IPS-NIHi11 (cell line): ENCODE data around the gene FRRS1.
"Not testable (repeated sequence)": the region's sequence is repeated elsewhere in the genome, so short reads cannot be mapped to it uniquely, and the experiment has no call there.

Experiments
- DNase-seq: peaks from one replicate; pipeline ENCODE4 v3.0.0; 2012; ENCODE audit warnings: mixed read lengths, low spot score

FRRS1 gene

DNA sequence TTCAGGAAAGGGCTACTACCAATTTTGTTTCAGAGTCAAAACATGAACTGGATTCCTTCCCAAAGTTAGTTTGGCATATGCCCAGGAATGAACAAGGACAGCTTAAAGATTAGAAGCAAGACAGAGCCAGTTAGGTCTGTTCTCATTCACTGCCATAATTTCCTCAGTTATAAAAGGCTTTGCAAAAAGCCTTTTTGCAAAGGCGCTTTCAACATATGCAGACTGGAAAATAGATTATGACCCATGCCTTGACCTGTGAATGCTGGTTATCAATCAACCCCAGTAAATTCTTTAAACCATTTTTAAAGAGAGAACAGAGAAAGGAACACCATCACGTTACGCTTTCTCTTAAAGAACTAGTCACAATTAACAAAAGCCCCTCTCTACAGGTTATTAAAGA, 1.7 kb upstream of the FRRS1 start:
- DNase-seq, result no peak

DNA sequence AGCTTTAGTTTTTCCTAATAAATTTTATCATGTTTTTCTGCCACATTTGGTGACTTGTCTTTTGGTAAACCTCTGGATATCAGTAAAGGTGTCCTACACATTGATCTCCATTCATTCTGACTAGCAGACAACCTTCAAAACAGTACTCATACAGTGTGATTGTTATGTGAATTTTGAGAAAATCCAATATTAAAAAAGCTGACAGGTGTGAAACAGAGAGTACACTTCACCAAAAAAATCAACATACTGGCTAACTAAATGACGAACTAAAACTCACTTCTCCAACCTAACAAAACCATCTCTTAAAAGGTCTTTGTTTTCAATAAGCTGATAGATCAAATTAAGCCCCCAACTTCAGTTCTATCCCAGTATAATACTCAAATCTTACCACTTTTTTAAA, 1.5 kb downstream of the FRRS1 start:
- DNase-seq, result no peak

DNA sequence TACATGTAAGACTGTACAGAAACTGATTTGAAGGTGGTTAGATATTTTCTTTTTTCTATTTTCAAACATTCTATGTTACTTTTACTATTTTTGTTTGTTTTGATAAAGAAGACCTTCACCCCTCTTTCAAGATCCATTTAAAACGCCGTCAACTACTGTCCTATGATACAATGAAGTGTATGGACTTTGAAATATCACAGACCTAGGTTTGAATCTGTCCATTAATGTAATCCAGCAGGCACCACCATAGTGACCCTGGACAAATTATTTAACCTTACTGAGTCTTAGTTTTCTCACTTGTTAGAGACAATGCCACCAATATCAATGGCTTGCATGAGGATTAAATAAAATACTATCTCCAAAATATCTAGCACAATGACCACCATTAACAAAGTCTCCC, 2.0 kb downstream of the FRRS1 start:
- DNase-seq, result no peak

DNA sequence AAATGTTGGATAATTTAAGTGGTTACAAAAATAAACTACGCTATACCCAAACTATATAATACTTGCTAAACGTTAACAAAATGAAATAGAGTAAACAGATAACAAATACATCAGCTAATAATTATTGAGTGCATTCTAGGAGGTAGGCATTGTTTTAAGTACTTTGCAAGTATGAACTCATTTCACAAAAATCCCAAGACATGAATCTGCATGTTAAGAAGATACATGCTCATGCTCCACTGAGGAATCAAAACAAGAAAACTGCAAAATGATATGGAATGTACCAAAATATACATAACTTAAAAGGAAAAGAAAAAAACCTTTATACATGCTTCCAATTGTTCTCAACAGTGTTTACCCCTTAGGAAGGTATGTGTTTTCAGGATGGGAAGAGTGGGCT, 2.5 kb downstream of the FRRS1 start:
- DNase-seq, result no peak

DNA sequence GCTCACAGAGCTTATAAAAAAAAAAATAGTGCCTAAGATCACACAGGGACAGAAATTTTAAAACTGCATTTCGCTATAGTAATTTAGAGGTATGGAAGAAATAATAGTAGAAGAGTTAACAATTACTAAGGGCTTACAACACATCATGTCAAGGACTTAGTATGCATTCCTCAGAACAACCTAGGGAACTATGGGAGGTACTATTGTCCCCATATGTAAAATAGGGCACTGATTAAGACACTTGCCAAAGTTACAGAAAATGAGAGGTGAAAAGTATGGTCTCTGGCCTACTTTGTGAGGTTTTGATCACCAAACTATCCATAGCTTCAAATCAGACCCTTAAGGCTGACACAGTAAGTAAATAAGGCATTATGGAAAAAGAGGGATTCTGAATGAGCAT, 4.7 kb downstream of the FRRS1 start:
- no peak for DNase-seq

DNA sequence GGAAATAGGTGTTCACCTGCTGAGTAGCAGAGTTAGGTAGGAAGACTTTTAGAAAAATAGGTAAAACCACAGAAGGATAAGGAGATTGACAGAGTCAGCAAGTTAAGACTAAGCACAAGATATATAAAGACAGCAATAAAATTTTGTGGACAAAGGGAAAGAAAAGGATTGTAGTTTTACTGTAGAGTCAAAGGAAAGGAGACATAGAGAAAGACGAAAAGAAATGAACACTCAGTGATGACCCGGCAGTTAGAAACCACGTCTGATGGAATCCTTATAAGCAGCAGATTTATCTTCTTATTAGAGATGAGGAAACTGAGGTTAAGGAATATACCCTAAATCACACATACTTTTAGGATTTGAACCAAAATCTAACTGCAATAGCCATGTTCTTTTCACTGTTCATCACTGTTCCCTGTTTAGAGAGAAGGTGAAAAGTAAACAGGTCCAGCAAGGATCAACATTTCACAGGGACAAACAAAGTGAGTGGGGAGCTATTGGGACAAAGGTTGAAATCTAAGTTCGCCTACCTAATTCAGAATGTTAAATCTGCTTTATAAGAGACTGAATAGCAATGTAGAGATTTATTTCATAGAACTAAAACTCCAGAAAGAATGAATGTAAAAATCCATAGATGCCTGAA, 6.8 kb downstream of the FRRS1 start:
- DNase-seq, result no peak

DNA sequence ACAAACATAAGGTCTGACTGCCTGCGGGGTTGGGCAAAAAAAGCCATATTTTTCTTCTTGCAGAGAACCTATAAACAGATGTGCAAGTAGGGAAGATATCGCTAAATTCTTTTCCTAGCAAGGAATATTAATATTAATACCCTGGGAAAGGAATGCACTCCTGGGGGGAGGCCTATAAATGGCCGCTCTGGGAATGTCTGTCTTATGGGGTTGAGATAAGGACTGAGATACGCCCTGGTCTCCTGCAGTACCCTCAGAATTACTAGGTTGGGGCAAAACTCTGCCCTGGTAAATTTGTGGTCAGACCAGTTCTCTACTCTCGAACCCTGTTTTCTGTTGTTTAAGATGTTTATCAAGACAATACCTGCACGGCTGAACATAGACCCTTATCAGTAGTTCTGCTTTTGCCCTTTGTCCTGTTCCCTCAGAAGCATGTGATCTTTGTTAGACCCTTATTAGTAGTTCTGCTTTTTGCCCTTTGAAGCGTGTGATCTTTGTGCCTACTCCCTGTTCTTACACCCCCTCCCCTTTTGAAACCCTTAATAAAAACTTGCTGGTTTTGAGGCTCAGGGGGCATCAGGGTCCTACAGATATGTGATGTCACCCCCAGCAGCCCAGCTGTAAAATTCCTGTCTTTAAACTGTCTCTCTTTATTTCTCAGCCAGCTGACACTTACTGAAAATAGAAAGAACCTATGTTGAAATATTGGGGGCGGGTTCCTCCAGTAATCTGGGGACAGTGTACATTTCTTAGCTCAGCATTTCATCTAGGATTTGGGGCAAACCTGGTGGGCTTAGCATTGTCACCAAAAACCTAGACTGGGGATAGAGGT, 7.5 kb downstream of the FRRS1 start:
- DNase-seq, result not testable (repeated sequence)

DNA sequence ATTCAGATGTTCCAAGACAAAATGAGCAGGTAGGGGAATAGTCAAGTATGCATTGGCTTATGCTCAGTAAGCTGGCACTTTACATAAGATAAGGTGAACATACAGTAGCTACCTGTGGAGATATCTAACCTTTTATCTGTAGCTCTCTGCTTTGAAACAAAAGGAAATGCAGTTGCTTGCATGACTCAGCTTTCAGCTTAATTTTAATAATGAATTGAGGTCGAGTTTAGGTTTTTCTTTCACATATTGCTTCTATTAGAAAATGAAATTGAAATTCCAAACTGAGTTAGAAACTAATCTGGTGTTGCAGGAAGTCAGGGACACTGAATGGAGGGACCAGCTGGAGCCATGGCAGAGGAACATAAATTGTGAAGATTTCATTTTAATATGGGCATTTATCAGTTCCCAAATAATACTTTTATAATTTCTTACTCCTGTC, 8.3 kb downstream of the FRRS1 start:
- DNase-seq, result no peak

DNA sequence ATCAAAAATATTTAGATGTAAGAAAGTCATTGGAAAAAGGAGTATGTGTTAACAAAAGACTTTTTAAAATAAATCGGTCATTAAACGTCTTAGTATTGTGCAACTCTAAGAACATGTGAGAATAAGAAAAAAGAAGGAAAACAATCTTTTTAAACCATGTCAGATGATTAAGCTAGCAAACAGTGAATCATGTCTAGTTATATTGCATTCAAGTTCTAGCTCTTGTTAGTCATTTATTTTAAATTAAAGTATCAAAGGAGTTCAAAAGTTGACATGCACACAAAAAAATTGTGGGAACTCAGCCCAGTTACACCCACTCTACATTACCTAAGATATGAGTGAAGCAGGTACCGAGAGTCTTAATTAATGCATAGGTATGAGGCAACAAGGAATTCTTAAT, 9.8 kb downstream of the FRRS1 start:
- no peak for DNase-seq

DNA sequence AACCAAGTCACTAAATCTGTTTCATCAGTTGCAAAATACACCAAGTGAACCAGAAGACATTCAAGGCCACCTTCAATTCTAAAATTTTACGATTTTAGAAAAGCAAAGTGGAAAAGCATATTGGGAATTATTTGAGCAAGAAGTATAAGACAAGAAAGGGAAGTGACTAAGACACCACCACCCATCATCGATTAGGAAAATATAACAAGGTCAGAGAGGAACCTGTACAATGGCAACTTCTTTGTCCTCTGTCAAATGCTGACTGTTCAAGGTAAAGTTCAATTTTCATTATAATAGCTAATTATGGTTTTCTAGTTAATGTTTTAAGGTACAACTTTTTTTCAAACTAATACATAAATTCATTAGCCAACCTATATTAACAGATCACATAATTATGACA, 10.8 kb downstream of the FRRS1 start:
- DNase-seq, result no peak

DNA sequence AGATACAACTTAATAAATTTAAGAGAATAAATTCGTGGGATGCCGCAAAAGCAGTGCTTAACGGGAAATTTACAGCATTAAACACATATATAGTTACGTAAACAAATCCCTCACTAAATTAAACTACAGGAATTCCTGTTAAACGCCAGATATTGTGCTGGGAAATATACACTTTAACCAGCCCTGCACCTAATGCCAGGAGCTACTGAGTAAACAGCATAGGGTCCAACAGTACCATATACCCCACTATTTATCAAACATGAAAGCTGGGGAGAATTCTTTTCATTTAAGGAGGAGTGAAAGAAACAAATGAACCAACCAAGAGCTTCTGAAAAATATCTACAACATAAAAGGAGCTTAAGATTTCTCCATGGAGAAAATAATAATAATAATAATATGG, 11.7 kb downstream of the FRRS1 start:
- DNase-seq, result no peak

DNA sequence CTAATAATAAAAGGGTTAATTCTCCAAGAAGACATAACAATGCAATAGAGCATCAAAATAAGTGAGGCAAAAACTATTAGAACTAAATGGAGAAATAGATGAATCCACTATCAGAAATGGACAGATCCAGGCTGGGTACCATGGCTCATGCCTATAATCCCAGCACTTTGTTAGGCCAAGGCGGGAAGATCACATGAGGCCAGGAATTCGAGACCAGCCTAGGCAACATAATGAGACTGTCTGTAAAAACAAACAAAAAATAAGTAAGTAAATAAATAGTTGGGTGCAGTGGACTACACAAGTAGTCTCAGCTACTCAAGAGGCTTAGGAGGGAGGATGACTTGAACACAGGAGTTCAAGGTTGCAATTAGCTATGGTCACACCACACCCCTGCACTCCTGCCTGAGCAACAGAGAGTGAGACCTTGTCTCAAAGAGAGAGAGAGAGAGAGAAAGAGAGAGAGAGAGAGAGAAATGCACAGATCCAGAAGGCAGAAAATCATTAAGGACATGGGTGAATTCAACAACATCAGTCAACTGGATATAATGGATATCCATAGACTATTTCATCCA, 12.3 kb downstream of the FRRS1 start:
- no peak for DNase-seq

DNA sequence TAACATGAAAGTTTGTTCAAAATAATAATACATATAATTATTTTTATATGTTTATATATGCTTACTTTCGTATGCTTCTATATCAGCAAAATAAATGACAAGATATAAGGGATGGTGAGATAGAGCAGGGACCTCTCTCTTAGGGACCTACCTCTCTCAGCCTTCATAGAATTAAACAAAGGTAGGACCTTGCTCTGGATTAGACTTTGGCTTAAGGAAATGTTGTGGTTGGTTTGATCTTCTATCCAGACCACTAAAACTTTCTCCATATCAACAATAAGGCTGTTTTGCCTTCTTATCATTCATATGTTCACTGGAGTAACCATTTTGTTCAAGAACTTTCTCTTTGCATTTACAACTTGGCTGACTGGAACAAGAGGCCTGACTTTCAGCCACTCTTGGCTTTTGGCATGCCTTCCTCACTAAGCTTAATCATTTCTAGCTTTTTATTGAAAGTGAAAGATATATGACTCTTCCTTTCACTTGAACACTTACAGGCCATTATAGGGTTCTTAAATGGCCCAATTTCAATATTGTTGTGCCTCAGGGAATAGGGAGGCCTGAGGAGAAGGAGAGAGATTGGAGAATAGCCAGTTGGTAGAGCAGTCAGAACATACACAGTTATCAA, 14.4 kb downstream of the FRRS1 start:
- DNase-seq, result no peak

DNA sequence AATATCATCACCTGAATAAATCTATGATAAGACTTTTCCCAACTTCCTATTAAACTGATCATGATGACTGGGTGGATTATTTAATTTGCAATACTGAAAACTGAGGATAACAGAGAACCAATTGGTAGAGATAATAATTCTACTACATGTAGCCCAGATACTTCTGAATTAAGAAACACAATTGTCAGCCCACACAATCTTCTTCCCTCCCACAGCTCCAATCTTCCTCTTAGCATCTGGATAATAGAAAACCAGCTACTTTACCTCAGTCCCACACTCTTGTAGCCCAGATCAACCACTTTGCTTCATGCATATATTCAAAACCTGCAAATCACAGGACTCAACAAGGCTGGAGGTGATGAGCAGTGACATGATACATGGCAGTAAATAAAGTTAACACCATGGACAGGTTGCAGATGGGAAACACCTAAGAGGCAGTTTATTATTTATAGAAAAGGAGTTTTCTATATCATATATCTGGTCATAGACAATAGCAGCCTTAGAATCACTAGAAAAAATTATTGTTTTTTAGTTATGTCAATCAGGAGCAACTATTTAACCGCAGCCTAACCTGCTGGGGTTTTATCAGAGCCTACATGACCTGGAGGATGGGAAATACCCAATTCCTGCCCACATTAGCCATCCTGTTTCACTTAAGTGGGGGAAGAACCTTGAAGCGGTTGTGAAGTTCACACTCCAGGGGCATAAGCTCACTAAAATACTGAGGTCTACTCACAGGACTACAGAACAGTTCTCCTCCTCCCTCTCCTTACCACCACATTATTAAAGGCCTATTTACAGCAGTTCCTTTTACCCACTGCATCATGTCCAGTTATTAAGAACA, 16.7 kb downstream of the FRRS1 start:
- DNase-seq, result no peak

DNA sequence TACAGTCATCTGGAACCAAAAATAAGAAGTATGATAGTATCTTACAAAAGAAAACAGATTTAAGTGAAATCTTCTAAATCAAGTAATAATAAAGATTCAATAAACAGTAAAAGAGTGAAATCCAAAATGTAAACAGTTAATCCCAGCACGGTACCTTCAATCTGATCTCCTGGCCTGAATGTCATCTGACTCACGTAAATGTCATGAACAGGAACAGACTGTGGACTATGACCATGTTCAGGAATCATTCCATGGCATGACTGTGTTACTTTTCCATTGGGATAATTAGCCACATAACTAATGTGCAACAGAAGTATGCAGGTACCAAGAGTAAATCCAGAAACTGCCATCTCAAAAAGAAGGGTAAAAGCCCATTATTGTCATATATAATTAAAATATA, 18.0 kb downstream of the FRRS1 start:
- no peak for DNase-seq

DNA sequence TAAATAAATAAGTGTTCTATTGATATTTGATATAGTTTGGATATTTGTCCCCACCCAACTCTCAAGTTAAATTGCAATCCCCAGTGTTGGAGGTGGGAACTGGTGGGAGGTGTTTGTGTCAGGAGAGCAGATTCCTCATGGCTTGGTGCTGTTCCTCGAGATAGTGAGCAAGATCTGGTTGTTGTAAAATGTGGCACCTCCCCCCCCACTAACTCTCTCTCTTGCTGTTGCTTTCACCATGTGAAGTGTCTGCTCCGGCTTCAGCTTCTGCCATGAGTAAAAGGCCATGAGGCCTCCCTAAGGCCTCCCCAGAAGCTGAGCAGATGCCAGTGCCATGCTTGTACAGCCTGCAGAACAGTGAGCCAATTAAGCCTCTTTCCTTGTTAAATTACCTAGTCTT, 20.8 kb downstream of the FRRS1 start:
- DNase-seq, result no peak

DNA sequence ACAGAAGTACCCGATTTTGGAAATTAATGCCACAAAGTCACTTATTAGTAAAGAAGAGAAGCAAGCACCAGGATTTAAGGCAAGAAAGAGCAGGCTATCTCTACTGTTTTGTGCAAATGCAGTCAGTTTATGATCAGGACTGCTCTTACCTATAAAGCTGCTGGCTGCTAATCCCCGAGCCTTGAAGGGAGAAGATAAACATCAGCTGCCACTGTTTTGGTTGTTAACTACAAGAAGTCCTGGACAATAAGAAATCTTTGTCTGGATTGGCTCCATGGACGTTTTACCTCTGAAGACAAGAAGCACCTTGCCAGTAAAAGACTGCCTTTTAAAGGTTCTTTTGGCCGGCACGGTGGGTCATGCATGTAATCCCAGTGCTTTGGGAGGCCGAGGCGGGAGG, 21.4 kb downstream of the FRRS1 start:
- no peak for DNase-seq

DNA sequence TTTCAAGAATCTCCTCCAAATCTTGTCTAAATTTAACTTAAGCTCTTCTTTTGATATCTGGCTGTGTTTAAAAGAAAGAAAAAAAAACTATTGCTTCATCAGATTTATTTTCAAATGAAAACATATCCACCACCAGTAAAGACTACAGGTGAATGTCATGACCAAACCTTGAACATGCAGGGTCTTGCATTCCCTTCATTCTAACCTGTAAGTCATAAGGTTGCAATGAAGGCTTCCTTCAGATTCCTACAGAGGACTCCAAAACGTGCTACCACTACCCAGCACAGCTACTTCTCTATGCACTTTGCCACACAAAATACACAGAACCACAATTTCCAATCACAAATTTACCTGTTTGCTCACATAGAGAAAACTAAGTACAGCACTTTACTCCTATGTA, 26.3 kb downstream of the FRRS1 start:
- DNase-seq, result no peak

DNA sequence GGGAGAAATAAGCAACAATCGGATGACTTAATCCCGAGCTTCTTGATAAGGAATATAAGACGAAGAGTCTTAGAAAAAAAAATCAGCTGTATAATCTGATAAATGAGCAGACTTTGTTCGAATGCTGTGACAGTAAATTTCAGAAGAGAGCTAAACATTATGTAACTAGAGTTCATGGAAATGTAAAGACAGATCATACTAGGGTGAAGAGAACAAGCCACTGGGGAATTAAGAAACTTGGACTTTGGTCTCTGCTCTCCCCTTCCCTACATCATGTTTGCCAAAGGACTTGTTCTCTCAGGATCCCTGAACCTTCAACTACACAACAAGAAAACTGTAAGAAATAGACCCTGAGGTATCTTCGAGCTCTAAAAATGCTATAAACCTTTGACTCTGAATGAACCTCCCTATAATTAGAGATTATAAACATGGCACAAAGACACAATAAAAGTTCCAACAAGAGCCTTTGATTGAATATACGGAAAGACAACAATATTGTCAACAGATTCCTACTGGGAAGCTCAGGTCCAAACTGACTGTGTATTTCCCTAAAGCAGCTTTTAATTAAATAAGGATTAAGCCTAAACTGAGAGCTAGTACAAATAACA, 27.5 kb downstream of the FRRS1 start:
- no peak for DNase-seq

DNA sequence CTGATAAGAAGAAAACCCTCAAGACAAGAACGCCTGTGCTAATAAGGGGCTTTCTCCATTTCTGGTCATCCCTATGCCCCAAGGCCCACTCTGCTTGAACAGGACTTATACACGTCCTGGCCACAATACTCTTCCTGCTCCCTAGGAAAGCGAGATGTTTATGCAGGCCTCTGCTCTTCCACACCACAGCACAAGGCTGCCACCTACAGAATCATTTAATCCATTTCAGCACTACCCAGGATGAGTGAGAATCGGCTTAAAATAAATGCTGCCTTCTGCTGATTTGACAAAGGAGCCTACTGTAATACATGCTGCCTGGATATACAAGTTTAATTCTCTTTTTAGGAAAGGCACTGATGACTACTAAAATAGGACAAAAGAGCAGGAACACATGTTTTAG, 29.4 kb downstream of the FRRS1 start:
- DNase-seq, result peak; percentile 58

DNA sequence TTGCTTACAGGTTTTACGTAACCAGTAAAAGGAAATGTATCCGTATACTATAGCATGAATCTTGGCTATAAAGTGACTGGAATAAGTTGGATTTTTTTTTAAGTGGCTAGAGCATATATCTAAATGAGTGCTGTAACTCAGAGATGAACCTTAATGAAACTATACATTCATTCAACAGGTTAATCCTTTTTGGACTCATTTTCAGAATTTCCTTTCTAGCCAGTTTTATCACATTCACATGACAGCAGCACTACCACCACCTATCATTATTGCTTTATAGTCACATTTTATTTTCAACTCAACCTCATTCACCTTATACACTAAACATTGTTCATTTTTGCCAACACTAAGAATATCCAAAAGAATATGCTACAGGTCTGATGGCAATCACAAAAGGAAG, 30.6 kb downstream of the FRRS1 start:
- no peak for DNase-seq

DNA sequence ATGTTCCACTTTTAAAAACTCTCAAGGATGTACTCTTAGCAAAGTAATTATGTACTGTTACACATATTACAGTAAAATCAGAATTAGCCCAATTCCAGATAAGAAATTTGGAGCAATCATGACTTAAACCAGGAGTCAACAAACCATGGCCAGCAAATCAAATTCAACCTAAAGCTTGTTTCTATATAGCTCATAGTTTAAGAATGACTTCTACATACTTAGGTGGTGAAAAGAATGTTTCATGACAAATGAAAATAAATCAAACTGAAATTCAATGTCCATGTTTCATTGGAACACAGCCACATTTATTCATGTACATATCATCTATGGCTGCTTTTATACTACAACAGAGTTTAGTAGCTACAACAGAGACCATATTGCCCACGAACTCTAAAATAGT, 35.1 kb downstream of the FRRS1 start:
- no peak for DNase-seq
